Measurements from ENCODE around the gene PRICKLE2. TPM values are rescaled to one million over a fixed set of nuclear protein-coding genes. Genes with fewer than 3 reads are reported as not detected.

The PRICKLE2 gene
- total RNA-seq, 2 donors from 2014 or later: 23.4 to 41.5 TPM

DNA sequence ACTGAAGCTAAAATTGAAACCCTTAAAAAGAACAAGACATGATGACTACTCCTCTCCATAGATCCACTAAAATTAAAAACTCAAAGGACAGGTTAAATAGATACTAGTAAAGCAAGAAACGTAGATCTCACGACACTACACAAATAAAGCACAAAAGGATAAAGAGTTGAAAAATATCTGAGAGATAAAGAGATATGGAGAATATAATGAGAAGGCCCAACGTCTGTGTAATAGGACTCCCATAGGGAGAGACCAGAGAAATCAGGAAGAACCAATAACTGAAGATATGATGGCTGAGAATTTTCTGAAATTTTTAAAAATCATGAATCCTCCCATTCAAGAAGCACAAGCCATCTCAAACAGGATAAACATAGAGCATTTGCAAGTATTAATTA is 45.6 kb upstream of the PRICKLE2 start:
- intact Hi-C loops (cut with DNase I): no loop called here
- H3K36me3 ChIP-seq (replicated peaks in 1 of 2; ENCODE audit: insufficient read depth in 1 of 2, low read depth in 2 of 2): no peaks in the 10 kb centered on the region
- WGBS, 2 donors: 91 to 92% methylated on average over 3 of the region's 3 CpGs

GRCh38 chr3:64270142-64270865 is 45.0 kb upstream of the PRICKLE2 start:
- no peaks in the 10 kb centered on the region for H3K9me3 ChIP-seq
- H3K4me1 ChIP-seq: peaks cover 10% of the 10 kb centered on the region
- TF ChIP-seq POLR2A (IDR thresholded peaks at IDR 0.05): no peak
- TF ChIP-seq CTCF (IDR thresholded peaks at IDR 0.05): no peak
- intact Hi-C loops (cut with DNase I): no loop called here
- no peak overlapping the region for H3K27ac ChIP-seq
- ATAC-seq (no peak), DNase-seq (no peak)
- H3K27me3 ChIP-seq: no peaks in the 10 kb centered on the region
- no peaks in the 10 kb centered on the region for H3K36me3 ChIP-seq (replicated peaks in 1 of 2; ENCODE audit: insufficient read depth in 1 of 2, low read depth in 2 of 2)
- no peak overlapping the region for H3K4me3 ChIP-seq
- WGBS, 2 donors: 91 to 100% methylated on average over 2 of the region's 2 CpGs

More for the DNA sequence above, 45.6 kb upstream of the PRICKLE2 start:
- Histone ChIP-seq H3K4me1 (peaks cover 10% of the 10 kb centered on the region), H3K9me3 (no peaks in the 10 kb centered on the region), H3K27me3 (no peaks in the 10 kb centered on the region), H3K4me3 (no peak overlapping the region), H3K27ac (no peak overlapping the region)
- TF ChIP-seq POLR2A (IDR thresholded peaks at IDR 0.05) (no peak), CTCF (IDR thresholded peaks at IDR 0.05) (no peak)
- no peak for DNase-seq
- no peak for ATAC-seq

DNA sequence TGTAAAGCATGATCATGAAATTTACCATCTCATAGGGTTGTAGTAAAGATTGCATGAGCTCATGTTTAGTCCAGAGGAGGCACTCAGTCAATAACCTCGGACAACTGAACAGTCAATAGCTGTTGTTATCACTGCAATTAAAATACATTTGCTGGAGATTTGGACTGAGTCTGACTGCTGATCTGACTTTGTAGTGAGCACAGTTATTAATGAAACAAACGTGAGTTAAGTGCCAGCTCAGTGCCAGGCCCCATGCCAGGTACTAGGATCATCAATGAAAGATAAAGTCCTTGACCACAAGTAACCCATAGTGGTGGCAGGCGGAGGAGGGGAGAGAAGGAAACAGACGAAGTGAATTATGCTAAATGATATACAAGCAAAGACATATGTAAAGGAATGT is 43.7 kb upstream of the PRICKLE2 start:
- Histone ChIP-seq H3K9me3 (no peaks in the 10 kb centered on the region), H3K27ac (no peak overlapping the region), H3K4me3 (no peak overlapping the region), H3K27me3 (no peaks in the 10 kb centered on the region), H3K4me1 (peaks cover 10% of the 10 kb centered on the region), H3K36me3 (replicated peaks in 1 of 2; ENCODE audit: insufficient read depth in 1 of 2, low read depth in 2 of 2) (no peaks in the 10 kb centered on the region)
- ATAC-seq: no peak
- DNase-seq: no peak
- 41 to 42% methylated on average over 4 of the region's 4 CpGs for WGBS, 2 donors
- intact Hi-C loops (cut with DNase I): no loop called here
- TF ChIP-seq CTCF (IDR thresholded peaks at IDR 0.05) (no peak), POLR2A (IDR thresholded peaks at IDR 0.05) (no peak)

DNA sequence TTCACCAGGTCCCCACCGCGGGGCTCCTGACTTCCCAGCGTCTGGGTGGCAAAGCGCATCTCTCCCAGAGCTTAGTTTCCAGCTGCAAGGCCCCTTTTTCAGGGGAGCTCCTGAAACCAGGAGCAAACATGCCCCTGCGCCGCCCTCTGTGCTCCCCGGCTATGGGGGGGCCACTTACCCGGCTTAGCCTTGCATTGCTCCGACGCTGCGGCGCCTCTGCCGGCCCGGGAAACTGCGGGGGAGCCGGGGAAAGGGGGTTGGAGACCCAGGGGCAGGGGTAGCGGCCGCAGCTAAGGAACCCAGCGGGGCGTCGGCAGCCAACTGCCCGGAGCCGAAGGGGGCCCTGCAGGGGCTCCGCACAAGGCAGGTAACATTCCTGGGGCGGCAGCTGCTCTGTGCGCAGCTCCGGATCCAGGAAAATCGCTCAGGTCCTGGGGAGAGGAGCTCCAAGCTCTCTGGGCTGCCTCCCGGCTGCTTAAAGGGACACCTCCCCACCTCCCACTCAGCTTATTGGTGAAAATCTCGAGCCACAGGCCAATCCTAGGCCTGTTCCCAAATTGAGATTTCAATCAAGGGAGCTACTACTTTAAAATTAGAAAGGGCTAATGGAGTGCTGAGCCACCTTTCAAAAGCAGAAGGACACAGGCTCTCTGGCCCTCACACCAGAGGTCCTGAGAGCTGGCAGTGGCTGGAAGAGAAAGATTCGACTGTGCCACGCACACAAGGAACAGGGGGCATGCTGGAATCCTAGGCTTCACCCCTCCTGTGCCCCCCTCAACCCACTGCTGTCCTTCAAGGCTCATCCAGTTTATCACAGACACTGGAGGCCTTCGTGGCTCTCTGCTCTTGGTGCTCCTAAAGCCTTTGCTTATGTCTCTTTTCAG is 42.7 kb upstream of the PRICKLE2 start:
- Histone ChIP-seq H3K9me3 (no peaks in the 10 kb centered on the region), H3K27ac (peak overlapping the region in 3 of 4 donors; percentile 5 to 38 (median 38)), H3K4me3 (no peak overlapping the region), H3K36me3 (replicated peaks in 1 of 2; ENCODE audit: insufficient read depth in 1 of 2, low read depth in 2 of 2) (no peaks in the 10 kb centered on the region), H3K4me1 (peaks cover 10% of the 10 kb centered on the region), H3K27me3 (no peaks in the 10 kb centered on the region)
- ATAC-seq (peak; percentile 61), DNase-seq (peak; percentile 26 to 46 (median 44))
- intact Hi-C loops (cut with DNase I): no loop called here
- TF ChIP-seq CTCF (IDR thresholded peaks at IDR 0.05): no peak
- peak in 2 of 3 donors; percentile 43 to 47 for TF ChIP-seq POLR2A (IDR thresholded peaks at IDR 0.05)
- WGBS, 2 donors: 30 to 49% methylated on average over 16 to 30 of the region's 33 CpGs

All from body of pancreas (tissue), 4 donors.